Measurements from ENCODE around the gene MGAT5.

GRCh38 chr2:134245340-134245984 is 8.4 kb upstream of the MGAT5 start:
- peak; percentile 91 for TF ChIP-seq CTCF (IDR thresholded peaks at IDR 0.05; ENCODE audit: low read depth, low read length)
- peak; percentile 36; the same call in 1 of the 2 replicates for TF ChIP-seq MYC (IDR thresholded peaks at IDR 0.05; ENCODE audit: low read depth, low read length)
- TF ChIP-seq MAX (IDR thresholded peaks at IDR 0.05; ENCODE audit: low read depth, low read length) = no peak

Measured in NB4 (cell line).